ENCODE data around the gene TMEM179B.

The TMEM179B gene

DNA sequence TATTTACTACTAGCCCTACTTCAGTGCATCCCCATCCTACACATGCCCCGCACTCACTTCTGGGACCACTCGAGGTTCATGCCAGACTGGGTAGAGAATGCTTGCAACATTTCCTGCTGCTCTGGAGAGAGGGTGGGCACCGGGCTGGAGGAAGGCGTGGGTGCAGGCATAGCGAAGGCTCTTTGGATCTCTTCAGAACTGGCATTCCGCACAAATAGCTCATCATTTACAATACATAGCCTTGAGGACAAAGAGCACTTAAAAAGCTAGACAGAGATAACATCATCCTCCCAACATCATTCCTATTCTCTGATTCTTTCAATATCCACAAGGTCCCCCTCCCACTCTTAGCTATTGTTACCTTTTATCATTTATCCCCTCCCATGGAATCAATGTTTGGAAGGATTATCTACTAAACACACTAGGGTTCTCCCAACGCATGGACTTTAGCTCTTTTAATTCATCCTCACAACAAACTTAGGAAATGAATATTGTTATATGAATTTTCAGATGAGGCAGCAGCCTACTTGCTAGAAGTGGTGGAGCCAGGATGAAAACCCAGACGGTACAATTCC lies 7.1 kb downstream of the TMEM179B start:
- TF ChIP-seq, protein P1, sequence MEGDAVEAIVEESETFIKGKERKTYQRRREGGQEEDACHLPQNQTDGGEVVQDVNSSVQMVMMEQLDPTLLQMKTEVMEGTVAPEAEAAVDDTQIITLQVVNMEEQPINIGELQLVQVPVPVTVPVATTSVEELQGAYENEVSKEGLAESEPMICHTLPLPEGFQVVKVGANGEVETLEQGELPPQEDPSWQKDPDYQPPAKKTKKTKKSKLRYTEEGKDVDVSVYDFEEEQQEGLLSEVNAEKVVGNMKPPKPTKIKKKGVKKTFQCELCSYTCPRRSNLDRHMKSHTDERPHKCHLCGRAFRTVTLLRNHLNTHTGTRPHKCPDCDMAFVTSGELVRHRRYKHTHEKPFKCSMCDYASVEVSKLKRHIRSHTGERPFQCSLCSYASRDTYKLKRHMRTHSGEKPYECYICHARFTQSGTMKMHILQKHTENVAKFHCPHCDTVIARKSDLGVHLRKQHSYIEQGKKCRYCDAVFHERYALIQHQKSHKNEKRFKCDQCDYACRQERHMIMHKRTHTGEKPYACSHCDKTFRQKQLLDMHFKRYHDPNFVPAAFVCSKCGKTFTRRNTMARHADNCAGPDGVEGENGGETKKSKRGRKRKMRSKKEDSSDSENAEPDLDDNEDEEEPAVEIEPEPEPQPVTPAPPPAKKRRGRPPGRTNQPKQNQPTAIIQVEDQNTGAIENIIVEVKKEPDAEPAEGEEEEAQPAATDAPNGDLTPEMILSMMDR (IDR thresholded peaks at IDR 0.05; ENCODE audit: control extremely low read depth, extremely low read depth, low read depth, missing control alignments) = no peak
- ChIA-PET CTCF (interaction anchor here (0.9 to 1.4 kb wide), 5 partner anchors 12 to 23 kb away, joined by 3 to 5 read pairs (median 3); partner anchors contain the start of gene TAF6L), POLR2A (interaction anchor here (0.5 to 2.8 kb wide), 7 partner anchors 9 to 235 kb away, joined by 3 to 13 read pairs (median 6); no protein-coding TSS in a partner anchor)
- DNase-seq (ENCODE audit: extremely low spot score) = no peak

DNA sequence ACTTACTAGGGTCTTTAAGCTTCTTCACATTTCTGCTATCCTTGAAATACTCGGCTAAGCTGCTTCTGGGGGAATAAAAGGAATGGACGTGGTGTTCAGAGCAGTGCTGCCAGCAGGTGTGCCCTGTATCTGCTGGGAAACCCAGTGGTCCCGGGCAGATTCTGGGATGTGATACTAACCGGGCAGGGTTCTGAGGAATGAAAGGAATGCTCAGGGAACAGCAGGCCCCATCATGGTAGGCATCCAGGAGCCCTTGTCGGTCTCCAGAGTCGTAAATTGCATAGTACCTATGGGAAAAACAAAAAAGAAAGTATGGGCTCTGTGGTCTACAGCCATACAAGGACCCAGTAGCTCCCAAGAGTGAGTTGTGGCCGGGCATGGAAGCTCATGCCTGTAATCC lies 9.1 kb downstream of the TMEM179B start:
- TF ChIP-seq, protein P1 (IDR thresholded peaks at IDR 0.05; ENCODE audit: control extremely low read depth, extremely low read depth, low read depth, missing control alignments) = no peak
- ChIA-PET CTCF (interaction anchor here (1.1 to 3.6 kb wide), 2 partner anchors 9 to 67 kb away, joined by 3 to 40 read pairs; partner anchors contain the start of gene TMEM179B), POLR2A (interaction anchor here (0.6 to 2.8 kb wide), 9 partner anchors 7 to 223 kb away, joined by 3 to 13 read pairs (median 4); partner anchors contain the start of genes EEF1G, NXF1, STX5 and TEX54)
- no peak for DNase-seq (ENCODE audit: extremely low spot score)

DNA sequence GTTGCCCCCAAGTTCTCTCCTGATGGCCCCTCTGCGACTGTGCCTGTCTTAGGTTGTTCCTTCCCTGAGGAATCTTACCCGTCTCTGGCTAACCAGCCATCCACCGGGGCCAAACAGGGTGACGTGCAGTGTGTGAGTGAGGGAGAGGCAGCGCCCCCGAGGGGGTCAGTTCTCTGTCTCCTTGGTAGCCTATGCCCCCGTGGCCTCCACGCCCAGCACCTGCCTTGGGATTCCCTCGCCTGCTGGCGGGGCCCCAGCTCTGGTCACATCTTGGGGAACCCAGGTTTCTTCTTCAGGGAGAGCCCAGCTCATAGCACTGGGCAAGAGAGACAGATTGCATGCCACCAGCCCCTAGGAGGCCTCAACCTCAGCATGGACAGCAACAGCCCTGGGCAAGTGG lies 12.3 kb downstream of the TMEM179B start:
- ChIA-PET CTCF (interaction anchor here (3.5 kb wide), 1 partner anchor 10 kb away, joined by 15 read pairs; no protein-coding TSS in a partner anchor), POLR2A (interaction anchor here (0.6 to 3.2 kb wide), 4 partner anchors 8 to 208 kb away, joined by 3 to 28 read pairs (median 14); partner anchors contain the start of genes TMEM223, TUT1 and WDR74)
- no peak for DNase-seq (ENCODE audit: extremely low spot score)
- TF ChIP-seq, protein P1 (IDR thresholded peaks at IDR 0.05; ENCODE audit: control extremely low read depth, extremely low read depth, low read depth, missing control alignments) = no peak

DNA sequence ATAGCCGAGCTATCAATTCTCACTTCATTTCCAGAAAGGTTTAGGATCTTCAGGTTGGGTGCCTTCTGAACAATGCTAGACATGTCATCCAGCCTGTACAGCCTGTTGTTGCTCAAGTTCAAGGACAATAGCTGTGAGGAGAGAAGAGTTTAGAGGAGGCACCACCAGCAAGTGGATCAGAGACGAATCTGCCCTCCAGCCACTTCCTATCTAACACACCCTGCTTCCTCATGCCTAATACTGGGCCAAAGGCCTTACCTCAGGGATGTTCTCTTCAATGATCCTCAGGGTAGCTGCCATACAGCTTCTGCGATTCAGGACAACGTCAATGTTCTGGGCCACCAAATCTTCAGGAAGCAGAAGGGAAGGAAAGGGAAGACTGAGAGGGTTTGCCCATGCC lies 13.9 kb downstream of the TMEM179B start:
- TF ChIP-seq, protein P1 (IDR thresholded peaks at IDR 0.05; ENCODE audit: control extremely low read depth, extremely low read depth, low read depth, missing control alignments) = no peak
- POLR2A ChIA-PET = interaction anchor here (0.7 to 3.2 kb wide), 9 partner anchors 10 to 210 kb away, joined by 3 to 28 read pairs (median 5); partner anchors contain the start of genes C11orf98, CSKMT, SLC3A2 and STX5
- CTCF ChIA-PET = interaction anchor here (1.1 to 3.5 kb wide), 6 partner anchors 8 to 179 kb away, joined by 3 to 15 read pairs (median 4); partner anchors contain the start of genes B3GAT3 and TMEM179B
- no peak for DNase-seq (ENCODE audit: extremely low spot score)

DNA sequence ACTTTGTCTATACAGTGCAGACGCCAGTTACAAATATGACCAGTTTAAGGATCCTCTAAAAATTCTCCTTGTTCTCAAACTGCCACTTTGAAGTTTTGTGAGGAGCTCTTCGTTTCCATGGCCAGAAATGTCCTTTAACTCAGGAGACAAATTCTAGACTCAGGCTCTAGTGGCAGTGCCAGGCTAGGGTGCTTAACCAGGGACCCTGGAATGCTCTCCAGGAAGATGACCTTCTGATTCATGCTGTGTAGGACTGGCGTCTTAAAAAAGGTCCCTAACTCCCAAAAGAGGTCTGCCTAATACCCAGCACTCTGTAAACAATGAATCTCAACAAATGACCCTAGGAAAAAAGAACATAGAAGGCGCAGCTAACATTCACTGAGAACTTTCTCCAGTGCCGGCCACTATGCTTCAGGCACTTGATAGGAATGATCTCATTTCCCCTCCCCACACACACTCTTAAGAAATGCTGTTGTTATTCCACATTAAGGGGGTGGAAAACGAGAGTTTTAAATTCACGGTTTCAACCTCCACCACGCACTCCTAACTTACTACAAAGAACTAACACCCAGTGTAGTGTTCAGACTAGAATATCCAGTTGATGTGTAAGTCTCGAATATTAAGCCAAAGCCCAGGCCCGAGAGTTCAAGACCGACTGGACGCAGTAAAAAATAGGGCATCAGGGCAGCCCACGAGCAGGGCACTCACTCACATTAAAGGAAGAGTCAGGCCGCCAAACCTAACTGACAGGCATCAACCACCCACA lies 17.3 kb downstream of the TMEM179B start:
- TF ChIP-seq, protein P1 (IDR thresholded peaks at IDR 0.05; ENCODE audit: control extremely low read depth, extremely low read depth, low read depth, missing control alignments) = no peak
- ChIA-PET CTCF (interaction anchor here (1.9 kb wide), 1 partner anchor 18 kb away, joined by 7 read pairs; no protein-coding TSS in a partner anchor), POLR2A (interaction anchor here (0.7 to 2.0 kb wide), 8 partner anchors 9 to 50 kb away, joined by 3 to 13 read pairs (median 8); partner anchors contain the start of genes STX5, TEX54 and TMEM179B)
- DNase-seq (ENCODE audit: extremely low spot score) = no peak
